Gastroesophageal sphincter (tissue), 3 donors: ENCODE data around the gene FAM222B.

ENCODE experiments used
- POLR2A ChIP-seq, 2 donors: fragments of 450-650 bp; IDR thresholded peaks; one replicate each; pipeline ENCODE4 v1.6.1; 2017; ENCODE audit warnings: antibody characterized with exemption in 2 of 2, mild to moderate bottlenecking in 2 of 2, moderate library complexity in 1 of 2
- TF ChIP-seq, protein P1 (sequence below), 4 experiments: fragments of 200-600 bp in 2 of 4; fragments of 450-650 bp in 2 of 4; sonication (generic) in 1 of 4; IDR thresholded peaks; one replicate each; pipeline ENCODE4 v1.5.1; 2017 to 2019; ENCODE audit warnings: antibody characterized with exemption in 4 of 4, mild to moderate bottlenecking in 2 of 4, moderate library complexity in 2 of 4

DNA sequence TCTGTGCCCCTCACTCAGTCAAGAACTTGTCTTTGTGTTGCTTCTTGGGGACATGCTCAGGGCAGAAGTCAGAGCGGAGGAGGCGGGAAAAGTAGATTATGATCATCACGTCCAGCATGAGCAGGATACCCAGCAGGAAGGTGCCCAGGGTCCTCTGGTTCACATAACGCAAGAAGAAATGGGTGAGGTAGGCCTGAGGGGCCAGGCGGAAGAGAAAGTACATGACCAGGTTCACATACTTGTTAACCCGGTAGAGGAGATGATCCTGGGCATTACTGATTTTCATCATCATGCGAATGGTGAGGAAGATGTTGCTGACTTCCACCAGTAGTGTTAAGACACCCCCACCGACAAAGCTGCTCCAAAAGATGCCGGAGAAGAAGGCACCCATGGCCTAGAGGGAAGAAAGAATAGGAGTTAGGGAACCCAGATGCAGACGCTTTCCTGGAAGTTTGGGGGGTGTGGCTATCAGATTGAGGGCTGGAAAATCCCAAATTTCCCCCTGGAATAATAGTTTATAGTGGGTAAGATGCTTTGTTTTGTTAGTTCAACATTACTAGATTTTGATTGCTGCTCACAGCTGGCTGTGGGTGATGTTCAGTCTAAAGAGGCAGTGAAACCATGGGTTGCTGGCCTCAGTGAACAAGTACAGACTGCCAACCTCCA lies 118.0 kb downstream of the FAM222B start:
- TF ChIP-seq, protein P1, sequence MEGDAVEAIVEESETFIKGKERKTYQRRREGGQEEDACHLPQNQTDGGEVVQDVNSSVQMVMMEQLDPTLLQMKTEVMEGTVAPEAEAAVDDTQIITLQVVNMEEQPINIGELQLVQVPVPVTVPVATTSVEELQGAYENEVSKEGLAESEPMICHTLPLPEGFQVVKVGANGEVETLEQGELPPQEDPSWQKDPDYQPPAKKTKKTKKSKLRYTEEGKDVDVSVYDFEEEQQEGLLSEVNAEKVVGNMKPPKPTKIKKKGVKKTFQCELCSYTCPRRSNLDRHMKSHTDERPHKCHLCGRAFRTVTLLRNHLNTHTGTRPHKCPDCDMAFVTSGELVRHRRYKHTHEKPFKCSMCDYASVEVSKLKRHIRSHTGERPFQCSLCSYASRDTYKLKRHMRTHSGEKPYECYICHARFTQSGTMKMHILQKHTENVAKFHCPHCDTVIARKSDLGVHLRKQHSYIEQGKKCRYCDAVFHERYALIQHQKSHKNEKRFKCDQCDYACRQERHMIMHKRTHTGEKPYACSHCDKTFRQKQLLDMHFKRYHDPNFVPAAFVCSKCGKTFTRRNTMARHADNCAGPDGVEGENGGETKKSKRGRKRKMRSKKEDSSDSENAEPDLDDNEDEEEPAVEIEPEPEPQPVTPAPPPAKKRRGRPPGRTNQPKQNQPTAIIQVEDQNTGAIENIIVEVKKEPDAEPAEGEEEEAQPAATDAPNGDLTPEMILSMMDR (IDR thresholded peaks at IDR 0.05), result no peak
- no peak for TF ChIP-seq POLR2A (IDR thresholded peaks at IDR 0.05)
